Stimulated activated CD8-positive, alpha-beta memory T cell treated with anti-CD3 and anti-CD28 coated beads, Interleukin-15, amount 100 ng/mL, for 24 hours (primary cell): Measurements from ENCODE around the gene ADGRF5.

Experiments used
- DNase-seq: peaks from one replicate; pipeline ENCODE4 v3.0.0-alpha.2; 2020; ENCODE audit warnings: low read depth

Gene ADGRF5

GRCh38 chr6:46828939-46829338, 92.8 kb downstream of the ADGRF5 start:
- no peak for DNase-seq

DNA sequence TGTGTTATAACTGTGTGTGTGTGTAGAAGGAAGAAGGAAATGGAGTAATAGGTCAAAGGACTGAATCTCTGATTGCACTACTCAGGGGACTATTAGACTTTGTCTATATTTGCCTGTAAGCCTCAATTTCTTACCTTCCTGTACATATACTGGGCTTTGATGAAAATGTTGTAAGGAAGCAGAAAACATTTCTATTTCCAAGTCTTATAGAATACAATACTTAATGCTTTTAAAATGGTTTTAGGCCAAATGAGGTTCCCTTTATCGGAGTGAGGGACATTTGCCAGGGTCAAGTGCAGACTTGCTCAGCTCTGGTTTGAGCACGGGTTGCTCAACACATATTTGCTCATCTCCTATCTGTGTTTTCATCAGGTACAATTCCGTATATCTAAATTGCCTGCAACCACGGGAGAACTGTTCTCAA, 100.3 kb downstream of the ADGRF5 start:
- DNase-seq = no peak

GRCh38 chr6:46819561-46819960, 102.2 kb downstream of the ADGRF5 start:
- DNase-seq = no peak

DNA sequence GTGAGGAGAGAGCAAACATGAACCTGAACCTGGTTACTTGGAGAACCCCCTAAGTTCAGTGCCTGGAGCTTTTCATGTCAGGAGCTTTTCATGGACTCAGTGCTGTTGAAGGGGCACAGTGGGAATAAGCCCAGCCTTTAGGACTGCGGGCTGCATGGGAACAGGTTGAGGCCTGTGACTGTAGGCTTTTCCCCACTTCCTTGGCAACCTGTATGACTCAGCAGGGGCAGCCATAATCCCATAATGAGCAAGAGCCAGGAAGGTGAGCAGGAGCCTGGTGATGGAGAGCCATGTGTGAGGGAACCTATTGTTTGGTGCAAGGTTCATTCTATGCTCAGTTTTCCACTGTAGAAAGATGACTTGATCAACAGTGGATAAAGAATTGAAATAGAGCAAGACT, 105.1 kb downstream of the ADGRF5 start:
- no peak for DNase-seq

DNA sequence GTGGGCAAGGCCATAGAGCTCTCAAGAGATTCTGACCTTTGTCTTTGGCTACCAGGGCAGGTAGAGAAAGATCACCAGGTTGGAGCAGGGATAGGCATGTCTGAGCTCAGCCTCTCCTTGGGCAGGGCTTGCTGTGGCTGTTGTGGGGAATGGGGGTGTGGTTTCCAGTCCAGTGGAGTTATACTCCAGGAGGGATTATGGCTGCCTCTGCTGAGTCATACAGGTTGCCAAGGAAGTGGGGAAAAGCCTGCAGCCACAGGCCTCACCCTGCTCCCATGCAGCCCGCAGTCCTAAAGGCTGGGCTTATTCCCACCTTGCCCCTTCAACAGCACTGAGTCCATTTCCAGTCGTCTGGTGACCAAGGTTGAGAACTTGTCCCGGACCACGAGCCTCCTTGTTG, 106.6 kb downstream of the ADGRF5 start:
- no peak for DNase-seq

DNA sequence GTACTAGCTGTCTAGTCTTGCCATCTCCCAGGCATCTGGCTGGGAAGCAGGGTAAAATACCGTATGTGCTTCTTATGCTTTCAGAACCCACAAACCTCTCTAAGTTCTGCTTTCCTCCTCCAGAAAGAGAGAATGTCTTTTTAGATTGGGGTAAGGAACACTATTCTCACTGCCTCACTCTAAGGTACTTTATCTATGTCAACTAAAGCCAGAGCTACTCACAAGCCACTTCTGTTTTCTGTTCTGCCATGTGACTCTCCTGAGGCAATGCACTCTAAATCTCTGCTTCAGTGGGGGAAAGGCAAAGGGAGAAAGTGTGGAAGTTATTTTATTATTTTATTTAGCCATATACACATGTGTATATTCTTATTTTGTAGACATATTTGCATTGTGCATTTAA, 112.9 kb downstream of the ADGRF5 start:
- no peak for DNase-seq
